GM23338 (cell line): ENCODE data around the gene FNDC1.

Experiments used
- CREB1 ChIP-seq: fragments of 250-450 bp; sonication (Bioruptor Pico); IDR thresholded peaks from 2 replicates; pipeline ENCODE4 v1.5.0; 2020; ENCODE audit warnings: low read depth, mild to moderate bottlenecking, moderate library complexity
- CTCF ChIP-seq, 2 experiments: fragments of 200-600 bp in 1 of 2; sonication (generic) in 1 of 2; conservative IDR thresholded peaks; 2 replicates each; pipeline versions ENCODE4 v1.5.1 to v1.6.1; 2016 to 2017; ENCODE audit warnings: antibody characterized with exemption in 2 of 2, low read depth in 2 of 2, mild to moderate bottlenecking in 2 of 2, moderate library complexity in 1 of 2
- EZH2 ChIP-seq: fragments of 200-600 bp; sonication (generic); IDR thresholded peaks from one replicate; pipeline ENCODE4 v1.8.0; 2017; ENCODE audit warnings: antibody characterized with exemption, mild to moderate bottlenecking, low read depth; ENCODE audit not compliant: unreplicated experiment
- EZH2phosphoT487 ChIP-seq: fragments of 200-600 bp; sonication (generic); IDR thresholded peaks from one replicate; pipeline ENCODE4 v1.8.1; 2018; ENCODE audit warnings: antibody characterized with exemption; ENCODE audit not compliant: unreplicated experiment
- NANOG ChIP-seq: IDR thresholded peaks from 2 replicates; pipeline ENCODE4 v1.6.1; 2016; ENCODE audit warnings: antibody characterized with exemption, borderline replicate concordance
- REST ChIP-seq: IDR thresholded peaks from one replicate; pipeline ENCODE4 v1.6.1; 2018; ENCODE audit warnings: antibody characterized with exemption; ENCODE audit not compliant: unreplicated experiment

- TF ChIP-seq CREB1 (CRISPR knock-in tag) (no peak), REST (no peak), NANOG (no peak), CTCF (conservative IDR thresholded peaks at IDR 0.05; ENCODE audit: low read depth in 2 of 2) (no peak), EZH2 (no peak), EZH2phosphoT487 (no peak)
Observed at GRCh38 chr6:159282421-159282820, 113.2 kb downstream of the FNDC1 start.
